ENCODE data around the gene SMDT1. TPM values are rescaled to one million over a fixed set of nuclear protein-coding genes. Genes with fewer than 3 reads are reported as not detected.
"Not testable (repeated sequence)": the region's sequence is repeated elsewhere in the genome, so short reads cannot be mapped to it uniquely, and the experiment has no call there.

Gene SMDT1
- total and polyA plus RNA-seq, 2 of the 4 experiments (the other 2 are of a cell fraction): 2.3 to 15.7 TPM

- Histone ChIP-seq H4K91ac (ENCODE audit: insufficient read depth, low read depth, low read length) (no peak overlapping the region), H4K20me1 (ENCODE audit: insufficient read depth, low read length) (no peaks in the 10 kb centered on the region), H4K8ac (ENCODE audit: low read depth in 2 of 2, low read length in 2 of 2) (no peak overlapping the region), H3K27ac (ENCODE audit: insufficient read depth, low read length) (no peak overlapping the region), H2BK15ac (ENCODE audit: low read depth, low read length) (no peak overlapping the region), H3K9ac (ENCODE audit: low read depth, low read length) (no peak overlapping the region), H3K36me3 (ENCODE audit: control insufficient read depth, insufficient read depth, low read length) (no peaks in the 10 kb centered on the region), H3K14ac (replicated peaks; ENCODE audit: low read depth, low read length) (no peak overlapping the region), H3K9me3 (ENCODE audit: control insufficient read depth, insufficient read depth, low read length) (peaks cover 13% of the 10 kb centered on the region), H3K23ac (ENCODE audit: low read depth, low read length) (no peak overlapping the region), H2AFZ (replicated peaks; ENCODE audit: low read length, poor library complexity) (no peak overlapping the region), H3K79me1 (ENCODE audit: low read depth in 1 of 2, low read length in 2 of 2) (no peaks in the 10 kb centered on the region), H3K4me1 (ENCODE audit: control insufficient read depth, insufficient read depth, low read length) (peaks cover 2% of the 10 kb centered on the region; the same call in 1 of the 2 replicates), H2AK9ac (replicated peaks; ENCODE audit: low read depth, low read length, poor library complexity) (no peak overlapping the region), H2BK5ac (ENCODE audit: low read depth, low read length, poor library complexity, severe bottlenecking) (no peak overlapping the region), H3K56ac (ENCODE audit: extremely low read depth, insufficient read depth, low read length) (no peak overlapping the region), H3K27me3 (ENCODE audit: control insufficient read depth, insufficient read depth, low read length) (no peaks in the 10 kb centered on the region; the same call in 1 of the 2 replicates), H3K9me1 (ENCODE audit: insufficient read depth, low read length) (no peaks in the 10 kb centered on the region), H3K4me2 (ENCODE audit: low read depth, low read length) (no peak overlapping the region), H2BK20ac (ENCODE audit: low read depth, low read length) (no peak overlapping the region), H3K18ac (ENCODE audit: low read depth, low read length) (no peak overlapping the region), H4K5ac (ENCODE audit: low read depth, low read length) (no peak overlapping the region), H3K4me3 (ENCODE audit: insufficient read depth, low read depth, low read length) (no peak overlapping the region), H2BK120ac (ENCODE audit: low read depth, low read length) (no peak overlapping the region), H2AK5ac (ENCODE audit: low read depth, low read length) (no peak overlapping the region), H3K4ac (ENCODE audit: low read depth, low read length) (no peak overlapping the region)
- 92% methylated on average over 6 of the region's 7 CpGs; no CpG with 5 or more reads in 1 of the 2 experiments for WGBS, 2 experiments (ENCODE audit: extremely low coverage in 2 of 2, insufficient read length in 1 of 2)
- in situ Hi-C loops (cut with MboI; ENCODE audit: low sequenced_read_pairs) (no loop called here), intact Hi-C loops (cut with micrococcal nuclease) (loop anchor here (1.0 kb wide), 1 partner anchor 148 kb away; no protein-coding TSS in a partner anchor), dilution Hi-C loops (cut with HindIII; ENCODE audit: low sequenced_read_pairs, unreplicated experiment) (no loop called here)
- ATAC-seq (ENCODE audit: low read depth): no peak
- peak; percentile 6 for DNase-seq
- POLR2A ChIA-PET (ENCODE audit: unreplicated experiment): no interaction called here
- TF ChIP-seq SMC3 (IDR thresholded peaks at IDR 0.05; ENCODE audit: low read depth, low read length): peak; percentile 39
- no peak for TF ChIP-seq RFX5 (IDR thresholded peaks at IDR 0.05; ENCODE audit: low read depth, low read length)
- peak; percentile 51 for TF ChIP-seq RAD21 (IDR thresholded peaks at IDR 0.05; ENCODE audit: low read length)
- TF ChIP-seq CTCF (conservative IDR thresholded peaks at IDR 0.05; ENCODE audit: low read depth, low read length): peak; percentile 31
- TF ChIP-seq NFE2L2 (IDR thresholded peaks at IDR 0.05; ENCODE audit: low read depth, low read length): no peak
- CTCF ChIA-PET: no interaction called here
- no TSS peak for BruUV-seq (replicated peaks)
Measured at GRCh38 chr22:42114721-42115120, 35.2 kb downstream of the SMDT1 start.

GRCh38 chr22:42115420-42115830 is 35.9 kb downstream of the SMDT1 start:
- H3K9me3 ChIP-seq (ENCODE audit: control insufficient read depth, insufficient read depth, low read length): peaks cover 13% of the 10 kb centered on the region
- H3K18ac ChIP-seq (ENCODE audit: low read depth, low read length); intact Hi-C loops (cut with micrococcal nuclease); H4K5ac ChIP-seq (ENCODE audit: low read depth, low read length); H3K36me3 ChIP-seq (ENCODE audit: control insufficient read depth, insufficient read depth, low read length); H2BK20ac ChIP-seq (ENCODE audit: low read depth, low read length); H3K14ac ChIP-seq (replicated peaks; ENCODE audit: low read depth, low read length); H3K4me3 ChIP-seq (ENCODE audit: insufficient read depth, low read depth, low read length); H3K27ac ChIP-seq (ENCODE audit: insufficient read depth, low read length); H3K4ac ChIP-seq (ENCODE audit: low read depth, low read length); ATAC-seq (ENCODE audit: low read depth); CTCF ChIA-PET; H2AK5ac ChIP-seq (ENCODE audit: low read depth, low read length); H2BK5ac ChIP-seq (ENCODE audit: low read depth, low read length, poor library complexity, severe bottlenecking); H2AFZ ChIP-seq (replicated peaks; ENCODE audit: low read length, poor library complexity); H3K56ac ChIP-seq (ENCODE audit: extremely low read depth, insufficient read depth, low read length); H3K9ac ChIP-seq (ENCODE audit: low read depth, low read length); H3K27me3 ChIP-seq (ENCODE audit: control insufficient read depth, insufficient read depth, low read length); in situ Hi-C loops (cut with MboI; ENCODE audit: low sequenced_read_pairs); H3K4me1 ChIP-seq (ENCODE audit: control insufficient read depth, insufficient read depth, low read length); H3K4me2 ChIP-seq (ENCODE audit: low read depth, low read length); H3K9me1 ChIP-seq (ENCODE audit: insufficient read depth, low read length); H4K91ac ChIP-seq (ENCODE audit: insufficient read depth, low read depth, low read length); H2AK9ac ChIP-seq (replicated peaks; ENCODE audit: low read depth, low read length, poor library complexity); H4K8ac ChIP-seq (ENCODE audit: low read depth in 2 of 2, low read length in 2 of 2); H3K23ac ChIP-seq (ENCODE audit: low read depth, low read length); POLR2A ChIA-PET (ENCODE audit: unreplicated experiment); DNase-seq; H4K20me1 ChIP-seq (ENCODE audit: insufficient read depth, low read length); BruUV-seq (replicated peaks); H3K79me1 ChIP-seq (ENCODE audit: low read depth in 1 of 2, low read length in 2 of 2); dilution Hi-C loops (cut with HindIII; ENCODE audit: low sequenced_read_pairs, unreplicated experiment); H2BK120ac ChIP-seq (ENCODE audit: low read depth, low read length); H2BK15ac ChIP-seq (ENCODE audit: low read depth, low read length): not testable (repeated sequence)
- WGBS, 2 experiments (ENCODE audit: extremely low coverage in 2 of 2, insufficient read length in 1 of 2): 52% methylated on average over 3 of the region's 6 CpGs; no CpG with 5 or more reads in 1 of the 2 experiments
